ENCODE results near the gene DSCAM. TPM values are rescaled to one million over a fixed set of nuclear protein-coding genes. Genes with fewer than 3 reads are reported as not detected.

DSCAM gene
- total RNA-seq, 1 experiment from 2014 or later: 0.66 TPM

- Histone ChIP-seq H3K36me3 (replicated peaks; ENCODE audit: control insufficient read depth, insufficient read depth, low read length) (no peaks in the 10 kb centered on the region), H3K4me3 (ENCODE audit: insufficient read depth, low read depth, low read length) (no peak overlapping the region), H3K27me3 (ENCODE audit: control insufficient read depth, insufficient read depth, low read length) (no peaks in the 10 kb centered on the region)
- DNase-seq: no peak
These were observed 259.1 kb downstream of the DSCAM start for GRCh38 chr21:40587736-40588346.

DNA sequence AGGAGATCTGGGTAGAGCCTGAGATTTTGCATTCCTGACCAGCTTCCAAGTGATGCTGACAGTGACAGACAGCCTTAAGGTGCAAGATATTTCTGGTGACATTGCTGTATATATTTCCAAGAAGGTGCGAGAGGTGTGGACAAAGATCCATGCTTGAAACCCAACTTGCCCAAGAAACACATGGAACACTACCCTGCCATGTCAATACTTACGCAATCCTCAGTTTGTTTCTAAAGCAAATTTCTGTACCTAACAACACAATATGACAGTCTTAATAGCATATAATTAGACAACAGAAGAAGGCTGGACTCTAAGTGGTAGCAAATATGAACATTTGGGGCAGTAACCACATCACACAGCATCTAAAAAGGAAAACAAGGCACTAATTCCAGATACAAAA, 260.4 kb downstream of the DSCAM start:
- DNase-seq: no peak
- Histone ChIP-seq H3K4me3 (ENCODE audit: insufficient read depth, low read depth, low read length) (no peak overlapping the region), H3K36me3 (replicated peaks; ENCODE audit: control insufficient read depth, insufficient read depth, low read length) (no peaks in the 10 kb centered on the region), H3K27me3 (ENCODE audit: control insufficient read depth, insufficient read depth, low read length) (no peaks in the 10 kb centered on the region)

- no peak for DNase-seq
- no peak overlapping the region; the same call in 1 of the 2 replicates for H3K4me3 ChIP-seq (ENCODE audit: insufficient read depth, low read depth, low read length)
These were observed 269.5 kb downstream of the DSCAM start for GRCh38 chr21:40577285-40578043.

DNA sequence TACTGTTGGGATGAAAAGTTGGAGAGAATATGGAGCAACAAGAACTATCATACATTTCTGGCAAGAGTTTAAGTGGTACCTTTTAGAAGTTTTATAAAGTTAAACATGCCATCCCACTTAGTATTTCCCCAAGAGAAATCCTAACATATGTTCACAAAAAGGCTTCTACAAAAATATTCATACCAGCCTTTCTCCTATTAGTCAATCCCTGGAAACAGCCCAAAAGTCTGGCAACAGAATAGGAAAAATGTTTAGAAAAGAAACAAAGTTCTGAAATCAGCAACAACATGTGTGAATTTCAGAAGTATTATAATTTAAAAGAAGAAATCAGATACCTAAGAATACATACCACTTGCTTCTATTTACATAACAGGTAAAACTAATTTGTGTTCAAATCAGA, 271.0 kb downstream of the DSCAM start:
- H3K36me3 ChIP-seq (replicated peaks; ENCODE audit: control insufficient read depth, insufficient read depth, low read length): no peaks in the 10 kb centered on the region
- no peaks in the 10 kb centered on the region for H3K27me3 ChIP-seq (ENCODE audit: control insufficient read depth, insufficient read depth, low read length)
- peak overlapping the region; percentile 8; the same call in 1 of the 2 replicates for H3K4me3 ChIP-seq (ENCODE audit: insufficient read depth, low read depth, low read length)
- no peak for DNase-seq

More at GRCh38 chr21:40577285-40578043, 269.5 kb downstream of the DSCAM start:
- no peaks in the 10 kb centered on the region for H3K36me3 ChIP-seq (replicated peaks; ENCODE audit: control insufficient read depth, insufficient read depth, low read length)
- no peaks in the 10 kb centered on the region for H3K27me3 ChIP-seq (ENCODE audit: control insufficient read depth, insufficient read depth, low read length)

GRCh38 chr21:40569357-40569756, 277.6 kb downstream of the DSCAM start:
- Histone ChIP-seq H3K36me3 (replicated peaks; ENCODE audit: control insufficient read depth, insufficient read depth, low read length) (no peaks in the 10 kb centered on the region), H3K27me3 (ENCODE audit: control insufficient read depth, insufficient read depth, low read length) (no peaks in the 10 kb centered on the region), H3K4me3 (ENCODE audit: insufficient read depth, low read depth, low read length) (no peak overlapping the region)
- no peak for DNase-seq

DNA sequence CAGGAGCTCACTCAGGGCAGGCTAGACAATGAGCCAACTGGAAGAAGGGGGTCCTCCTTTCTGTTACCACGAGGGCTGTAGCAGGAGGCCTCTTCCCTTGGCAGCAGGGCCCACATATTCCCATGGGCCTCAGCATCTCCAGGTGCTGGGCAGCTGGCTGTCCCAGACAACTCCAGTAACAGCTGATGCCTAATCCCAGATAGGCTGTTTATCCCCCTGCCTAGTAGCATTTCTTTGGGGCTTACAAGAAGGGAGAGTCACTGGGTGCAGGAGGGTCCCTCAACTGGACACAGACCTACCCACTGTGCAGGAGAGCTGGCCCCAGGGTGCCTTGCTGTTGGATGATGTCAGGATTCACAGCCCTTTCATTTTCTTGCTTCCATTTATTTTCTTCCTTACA, 278.2 kb downstream of the DSCAM start:
- Histone ChIP-seq H3K36me3 (replicated peaks; ENCODE audit: control insufficient read depth, insufficient read depth, low read length) (no peaks in the 10 kb centered on the region), H3K27me3 (ENCODE audit: control insufficient read depth, insufficient read depth, low read length) (no peaks in the 10 kb centered on the region), H3K4me3 (ENCODE audit: insufficient read depth, low read depth, low read length) (no peak overlapping the region)
- DNase-seq: no peak

- Histone ChIP-seq H3K27me3 (ENCODE audit: control insufficient read depth, insufficient read depth, low read length) (no peaks in the 10 kb centered on the region), H3K36me3 (replicated peaks; ENCODE audit: control insufficient read depth, insufficient read depth, low read length) (no peaks in the 10 kb centered on the region), H3K4me3 (ENCODE audit: insufficient read depth, low read depth, low read length) (no peak overlapping the region)
- no peak for DNase-seq
These were observed 279.5 kb downstream of the DSCAM start for GRCh38 chr21:40567501-40567900.

GRCh38 chr21:40566486-40566885, 280.5 kb downstream of the DSCAM start:
- no peak for DNase-seq
- H3K4me3 ChIP-seq (ENCODE audit: insufficient read depth, low read depth, low read length): no peak overlapping the region
- no peaks in the 10 kb centered on the region for H3K36me3 ChIP-seq (replicated peaks; ENCODE audit: control insufficient read depth, insufficient read depth, low read length)
- H3K27me3 ChIP-seq (ENCODE audit: control insufficient read depth, insufficient read depth, low read length): no peaks in the 10 kb centered on the region

- no peaks in the 10 kb centered on the region for H3K36me3 ChIP-seq (replicated peaks; ENCODE audit: control insufficient read depth, insufficient read depth, low read length)
- DNase-seq: no peak
- H3K4me3 ChIP-seq (ENCODE audit: insufficient read depth, low read depth, low read length): no peak overlapping the region
- no peaks in the 10 kb centered on the region for H3K27me3 ChIP-seq (ENCODE audit: control insufficient read depth, insufficient read depth, low read length)
These were observed 282.6 kb downstream of the DSCAM start for GRCh38 chr21:40564318-40564717.

DNA sequence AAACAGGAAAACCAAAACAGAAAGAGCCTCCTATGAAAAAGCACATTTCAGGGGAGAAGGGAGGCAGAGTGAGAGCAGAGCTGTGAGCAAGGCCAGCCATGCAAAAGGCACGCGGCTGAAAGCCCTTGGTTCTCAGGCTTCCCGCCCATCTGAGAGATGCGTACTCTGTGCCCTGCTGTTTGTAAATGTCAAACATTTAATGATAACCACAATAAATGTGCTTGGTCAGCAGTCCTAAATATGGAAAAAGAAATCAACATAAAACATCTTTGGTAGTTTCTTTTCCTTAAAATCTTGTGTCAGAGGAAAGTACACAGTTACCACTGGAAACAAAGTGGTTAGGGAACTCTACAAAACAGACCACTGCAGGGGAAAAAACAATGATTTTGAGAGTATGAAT, 283.1 kb downstream of the DSCAM start:
- Histone ChIP-seq H3K36me3 (replicated peaks; ENCODE audit: control insufficient read depth, insufficient read depth, low read length) (no peaks in the 10 kb centered on the region), H3K27me3 (ENCODE audit: control insufficient read depth, insufficient read depth, low read length) (no peaks in the 10 kb centered on the region), H3K4me3 (ENCODE audit: insufficient read depth, low read depth, low read length) (no peak overlapping the region)
- DNase-seq: no peak

GRCh38 chr21:40562242-40563002, 284.5 kb downstream of the DSCAM start:
- no peak for DNase-seq
- H3K36me3 ChIP-seq (replicated peaks; ENCODE audit: control insufficient read depth, insufficient read depth, low read length): no peaks in the 10 kb centered on the region
- no peaks in the 10 kb centered on the region for H3K27me3 ChIP-seq (ENCODE audit: control insufficient read depth, insufficient read depth, low read length)
- H3K4me3 ChIP-seq (ENCODE audit: insufficient read depth, low read depth, low read length): no peak overlapping the region

- Histone ChIP-seq H3K27me3 (ENCODE audit: control insufficient read depth, insufficient read depth, low read length) (no peaks in the 10 kb centered on the region), H3K36me3 (replicated peaks; ENCODE audit: control insufficient read depth, insufficient read depth, low read length) (no peaks in the 10 kb centered on the region), H3K4me3 (ENCODE audit: insufficient read depth, low read depth, low read length) (no peak overlapping the region)
- DNase-seq: no peak
These were observed 290.5 kb downstream of the DSCAM start for GRCh38 chr21:40556442-40556968.

- H3K36me3 ChIP-seq (replicated peaks; ENCODE audit: control insufficient read depth, insufficient read depth, low read length): no peaks in the 10 kb centered on the region
- H3K27me3 ChIP-seq (ENCODE audit: control insufficient read depth, insufficient read depth, low read length): no peaks in the 10 kb centered on the region
- H3K4me3 ChIP-seq (ENCODE audit: insufficient read depth, low read depth, low read length): no peak overlapping the region
- DNase-seq: no peak
These were observed 291.9 kb downstream of the DSCAM start for GRCh38 chr21:40555021-40555528.

GRCh38 chr21:40553781-40554180, 293.2 kb downstream of the DSCAM start:
- Histone ChIP-seq H3K27me3 (ENCODE audit: control insufficient read depth, insufficient read depth, low read length) (no peaks in the 10 kb centered on the region), H3K4me3 (ENCODE audit: insufficient read depth, low read depth, low read length) (no peak overlapping the region), H3K36me3 (replicated peaks; ENCODE audit: control insufficient read depth, insufficient read depth, low read length) (no peaks in the 10 kb centered on the region)
- DNase-seq: no peak
